ENCODE data around the gene C4orf46.

C4orf46 gene

GRCh38 chr4:158710814-158711213 is 39.1 kb upstream of the C4orf46 start:
- TF ChIP-seq GLIS3 (CRISPR knock-in tag; IDR thresholded peaks at IDR 0.05) (no peak), ARNTL (CRISPR knock-in tag; IDR thresholded peaks at IDR 0.05; ENCODE audit: borderline replicate concordance, low read depth) (no peak)
- ATAC-seq: no peak; the same call in 2 of the 3 replicates

DNA sequence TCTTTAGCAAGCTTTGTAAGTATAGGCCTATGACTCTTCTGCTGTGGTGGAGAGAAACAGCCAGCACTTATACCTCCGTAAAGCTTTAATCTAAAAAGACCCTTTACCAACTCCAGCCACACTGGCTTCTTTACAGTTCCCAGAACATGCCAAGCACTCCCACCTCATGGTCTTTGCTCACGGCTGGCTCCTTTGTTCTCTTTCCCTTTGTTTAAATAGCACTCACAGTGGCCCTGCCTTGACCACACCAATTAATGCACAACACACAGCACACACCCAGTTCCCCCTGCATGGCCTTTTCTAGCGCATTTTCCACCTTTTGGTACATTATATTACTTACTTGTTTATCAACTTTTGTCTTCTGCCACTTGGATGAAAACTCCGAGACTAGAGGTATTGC is 32.6 kb upstream of the C4orf46 start:
- ATAC-seq: no peak
- no peak for TF ChIP-seq POU6F1 (CRISPR knock-in tag; IDR thresholded peaks at IDR 0.05; ENCODE audit: borderline replicate concordance, low read depth)
- no peak for TF ChIP-seq TCF4 (CRISPR knock-in tag; IDR thresholded peaks at IDR 0.05; ENCODE audit: borderline replicate concordance)
- TF ChIP-seq, protein P1, sequence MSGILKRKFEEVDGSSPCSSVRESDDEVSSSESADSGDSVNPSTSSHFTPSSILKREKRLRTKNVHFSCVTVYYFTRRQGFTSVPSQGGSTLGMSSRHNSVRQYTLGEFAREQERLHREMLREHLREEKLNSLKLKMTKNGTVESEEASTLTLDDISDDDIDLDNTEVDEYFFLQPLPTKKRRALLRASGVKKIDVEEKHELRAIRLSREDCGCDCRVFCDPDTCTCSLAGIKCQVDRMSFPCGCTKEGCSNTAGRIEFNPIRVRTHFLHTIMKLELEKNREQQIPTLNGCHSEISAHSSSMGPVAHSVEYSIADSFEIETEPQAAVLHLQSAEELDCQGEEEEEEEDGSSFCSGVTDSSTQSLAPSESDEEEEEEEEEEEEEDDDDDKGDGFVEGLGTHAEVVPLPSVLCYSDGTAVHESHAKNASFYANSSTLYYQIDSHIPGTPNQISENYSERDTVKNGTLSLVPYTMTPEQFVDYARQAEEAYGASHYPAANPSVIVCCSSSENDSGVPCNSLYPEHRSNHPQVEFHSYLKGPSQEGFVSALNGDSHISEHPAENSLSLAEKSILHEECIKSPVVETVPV (CRISPR knock-in tag; IDR thresholded peaks at IDR 0.05): no peak
- TF ChIP-seq, protein P2, sequence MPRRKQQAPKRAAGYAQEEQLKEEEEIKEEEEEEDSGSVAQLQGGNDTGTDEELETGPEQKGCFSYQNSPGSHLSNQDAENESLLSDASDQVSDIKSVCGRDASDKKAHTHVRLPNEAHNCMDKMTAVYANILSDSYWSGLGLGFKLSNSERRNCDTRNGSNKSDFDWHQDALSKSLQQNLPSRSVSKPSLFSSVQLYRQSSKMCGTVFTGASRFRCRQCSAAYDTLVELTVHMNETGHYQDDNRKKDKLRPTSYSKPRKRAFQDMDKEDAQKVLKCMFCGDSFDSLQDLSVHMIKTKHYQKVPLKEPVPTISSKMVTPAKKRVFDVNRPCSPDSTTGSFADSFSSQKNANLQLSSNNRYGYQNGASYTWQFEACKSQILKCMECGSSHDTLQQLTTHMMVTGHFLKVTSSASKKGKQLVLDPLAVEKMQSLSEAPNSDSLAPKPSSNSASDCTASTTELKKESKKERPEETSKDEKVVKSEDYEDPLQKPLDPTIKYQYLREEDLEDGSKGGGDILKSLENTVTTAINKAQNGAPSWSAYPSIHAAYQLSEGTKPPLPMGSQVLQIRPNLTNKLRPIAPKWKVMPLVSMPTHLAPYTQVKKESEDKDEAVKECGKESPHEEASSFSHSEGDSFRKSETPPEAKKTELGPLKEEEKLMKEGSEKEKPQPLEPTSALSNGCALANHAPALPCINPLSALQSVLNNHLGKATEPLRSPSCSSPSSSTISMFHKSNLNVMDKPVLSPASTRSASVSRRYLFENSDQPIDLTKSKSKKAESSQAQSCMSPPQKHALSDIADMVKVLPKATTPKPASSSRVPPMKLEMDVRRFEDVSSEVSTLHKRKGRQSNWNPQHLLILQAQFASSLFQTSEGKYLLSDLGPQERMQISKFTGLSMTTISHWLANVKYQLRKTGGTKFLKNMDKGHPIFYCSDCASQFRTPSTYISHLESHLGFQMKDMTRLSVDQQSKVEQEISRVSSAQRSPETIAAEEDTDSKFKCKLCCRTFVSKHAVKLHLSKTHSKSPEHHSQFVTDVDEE (CRISPR knock-in tag; IDR thresholded peaks at IDR 0.05): no peak
- TF ChIP-seq ZNF8 (CRISPR knock-in tag; IDR thresholded peaks at IDR 0.05): no peak
- no peak for TF ChIP-seq BACH2 (CRISPR knock-in tag; IDR thresholded peaks at IDR 0.05; ENCODE audit: borderline replicate concordance)
- TF ChIP-seq, protein P3, sequence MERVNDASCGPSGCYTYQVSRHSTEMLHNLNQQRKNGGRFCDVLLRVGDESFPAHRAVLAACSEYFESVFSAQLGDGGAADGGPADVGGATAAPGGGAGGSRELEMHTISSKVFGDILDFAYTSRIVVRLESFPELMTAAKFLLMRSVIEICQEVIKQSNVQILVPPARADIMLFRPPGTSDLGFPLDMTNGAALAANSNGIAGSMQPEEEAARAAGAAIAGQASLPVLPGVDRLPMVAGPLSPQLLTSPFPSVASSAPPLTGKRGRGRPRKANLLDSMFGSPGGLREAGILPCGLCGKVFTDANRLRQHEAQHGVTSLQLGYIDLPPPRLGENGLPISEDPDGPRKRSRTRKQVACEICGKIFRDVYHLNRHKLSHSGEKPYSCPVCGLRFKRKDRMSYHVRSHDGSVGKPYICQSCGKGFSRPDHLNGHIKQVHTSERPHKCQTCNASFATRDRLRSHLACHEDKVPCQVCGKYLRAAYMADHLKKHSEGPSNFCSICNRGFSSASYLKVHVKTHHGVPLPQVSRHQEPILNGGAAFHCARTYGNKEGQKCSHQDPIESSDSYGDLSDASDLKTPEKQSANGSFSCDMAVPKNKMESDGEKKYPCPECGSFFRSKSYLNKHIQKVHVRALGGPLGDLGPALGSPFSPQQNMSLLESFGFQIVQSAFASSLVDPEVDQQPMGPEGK (CRISPR knock-in tag; IDR thresholded peaks at IDR 0.05; ENCODE audit: borderline replicate concordance): no peak

DNA sequence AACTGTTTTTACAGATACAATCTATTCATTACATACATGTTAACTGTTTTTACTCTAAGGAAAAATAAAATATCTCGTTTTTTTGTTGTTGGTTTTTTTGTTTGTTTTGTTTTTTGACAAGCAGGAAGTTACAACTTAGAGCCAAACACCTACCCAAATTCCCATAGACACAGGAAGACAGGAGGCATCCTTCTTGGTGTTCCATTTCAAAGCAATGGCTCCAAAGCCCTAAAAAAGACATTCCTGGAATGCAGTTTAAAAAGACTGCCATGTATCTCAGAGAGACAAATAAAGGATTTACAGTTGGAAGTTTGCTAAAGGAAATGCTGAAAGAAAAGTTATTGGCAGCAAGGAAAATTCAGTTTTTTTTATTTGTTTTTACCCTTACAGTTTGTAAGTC is 17.1 kb upstream of the C4orf46 start:
- TF ChIP-seq ARNTL (CRISPR knock-in tag; IDR thresholded peaks at IDR 0.05; ENCODE audit: borderline replicate concordance, low read depth) (no peak), ESRRG (CRISPR knock-in tag; IDR thresholded peaks at IDR 0.05) (no peak), BACH2 (CRISPR knock-in tag; IDR thresholded peaks at IDR 0.05; ENCODE audit: borderline replicate concordance) (no peak), ZNF565 (CRISPR knock-in tag; conservative IDR thresholded peaks at IDR 0.05; ENCODE audit: low read depth) (no peak), OSR1 (CRISPR knock-in tag; IDR thresholded peaks at IDR 0.05) (no peak), RARB (CRISPR knock-in tag; IDR thresholded peaks at IDR 0.05) (no peak), ZFP30 (CRISPR knock-in tag; IDR thresholded peaks at IDR 0.05) (no peak), ZFP3 (CRISPR knock-in tag; IDR thresholded peaks at IDR 0.05) (no peak), GLIS3 (CRISPR knock-in tag; IDR thresholded peaks at IDR 0.05) (no peak), ZNF8 (CRISPR knock-in tag; IDR thresholded peaks at IDR 0.05) (no peak), PPARA (CRISPR knock-in tag; IDR thresholded peaks at IDR 0.05; ENCODE audit: borderline replicate concordance) (no peak), ZC3H10 (CRISPR knock-in tag; IDR thresholded peaks at IDR 0.05) (no peak), TCF4 (CRISPR knock-in tag; IDR thresholded peaks at IDR 0.05; ENCODE audit: borderline replicate concordance) (no peak)
- TF ChIP-seq, protein P1 (CRISPR knock-in tag; IDR thresholded peaks at IDR 0.05): no peak
- TF ChIP-seq, protein P2 (CRISPR knock-in tag; IDR thresholded peaks at IDR 0.05): no peak
- TF ChIP-seq, protein P3 (CRISPR knock-in tag; IDR thresholded peaks at IDR 0.05; ENCODE audit: borderline replicate concordance): no peak

More for the DNA sequence above, 17.1 kb upstream of the C4orf46 start:
- no peak for ATAC-seq

All from SK-N-SH treated with all-trans-retinoic acid at 6 μM for 48 hours (cell line).